GM21737 (cell line): ENCODE data around the gene FRK.
"Not testable (repeated sequence)": the region's sequence is repeated elsewhere in the genome, so short reads cannot be mapped to it uniquely, and the experiment has no call there.

ENCODE experiments used
- ATAC-seq: cut with Tn5 transposase; IDR thresholded peaks from one replicate; pipeline ENCODE4 v1.9.1; 2021; ENCODE audit warnings: mild to moderate bottlenecking, moderate library complexity; ENCODE audit not compliant: unreplicated experiment

The FRK gene

DNA sequence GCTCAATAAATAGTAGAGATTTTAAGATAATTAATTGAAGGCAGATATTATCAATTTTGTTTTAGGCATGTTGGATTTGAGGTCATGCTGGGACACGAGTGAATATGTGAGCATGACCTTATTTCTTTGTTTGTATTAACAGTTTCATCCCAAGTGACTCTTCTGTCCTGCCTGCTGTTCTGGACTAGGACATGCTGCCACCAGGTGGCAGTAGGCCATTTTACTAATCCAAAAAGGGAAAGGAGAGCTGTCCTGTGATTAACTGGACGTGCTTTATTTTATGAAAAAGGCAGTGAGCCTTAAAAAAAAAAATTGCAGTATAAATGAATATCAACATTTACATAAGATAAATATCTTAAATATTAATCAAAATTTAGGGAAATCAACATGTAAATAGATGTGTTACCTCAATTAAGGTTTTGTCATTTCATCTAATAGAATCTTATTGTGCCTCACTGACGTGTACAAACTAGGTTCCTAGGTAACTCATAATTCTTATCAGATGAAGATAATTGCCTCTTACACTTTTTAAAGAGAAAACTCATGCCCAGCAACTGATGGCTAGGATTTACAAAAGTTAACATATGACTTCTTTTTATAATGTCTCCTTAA is 49.8 kb downstream of the FRK start:
- peak; percentile 40 for ATAC-seq

DNA sequence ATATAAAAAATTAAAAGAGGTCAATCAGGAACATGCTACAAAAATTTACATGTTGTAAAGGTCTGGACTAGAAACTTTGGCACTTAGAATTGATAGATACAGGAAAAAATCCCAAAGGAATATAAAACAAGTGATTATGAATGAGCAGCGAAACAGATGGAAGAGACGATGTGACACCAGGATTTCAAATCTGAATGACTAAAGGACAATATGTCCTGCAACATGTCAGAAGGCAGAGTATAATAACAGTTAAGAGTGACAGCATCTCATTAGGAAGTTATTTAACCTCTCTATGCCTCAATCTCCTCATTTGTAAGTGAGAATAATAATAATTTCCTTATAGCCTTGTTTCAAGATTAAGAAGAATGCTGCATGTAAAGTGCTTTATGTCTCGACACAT is 50.3 kb downstream of the FRK start:
- ATAC-seq: no peak

DNA sequence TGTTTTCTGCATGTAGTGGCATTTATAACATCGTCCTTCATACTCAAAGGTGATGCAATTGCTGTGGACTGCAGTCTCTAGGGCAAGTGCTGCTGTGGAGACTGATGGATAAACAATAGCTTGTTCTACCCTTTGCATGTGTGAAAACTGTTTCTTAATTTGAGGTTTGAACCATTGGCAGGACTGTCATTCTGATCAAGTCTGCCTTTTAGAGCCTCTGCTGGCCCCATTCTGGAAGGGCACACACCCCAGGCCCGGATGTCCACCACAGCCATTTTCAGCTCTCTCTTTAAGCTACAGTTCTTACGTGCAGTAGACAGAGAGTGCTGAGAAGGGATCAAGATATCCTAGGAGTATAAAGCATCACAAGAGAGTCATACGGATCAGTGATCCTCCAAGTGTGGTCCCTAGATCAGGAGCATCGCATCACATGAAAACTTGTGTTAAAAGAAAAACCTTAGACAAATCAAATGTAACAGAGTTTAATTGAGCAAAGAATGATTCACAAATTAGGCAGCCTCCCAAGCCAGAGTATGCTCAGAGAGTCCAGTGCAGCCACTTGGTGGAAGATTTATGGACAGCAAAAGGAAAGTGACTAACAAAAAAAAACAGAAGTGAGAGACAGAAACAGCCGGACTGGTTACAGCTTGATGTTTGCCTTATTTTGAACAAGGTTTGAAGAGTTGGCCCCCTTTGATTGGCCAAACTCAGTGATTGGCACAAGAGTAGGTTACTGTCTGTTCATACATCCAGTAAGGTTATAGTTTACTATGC is 52.0 kb downstream of the FRK start:
- ATAC-seq: peak; percentile 47

DNA sequence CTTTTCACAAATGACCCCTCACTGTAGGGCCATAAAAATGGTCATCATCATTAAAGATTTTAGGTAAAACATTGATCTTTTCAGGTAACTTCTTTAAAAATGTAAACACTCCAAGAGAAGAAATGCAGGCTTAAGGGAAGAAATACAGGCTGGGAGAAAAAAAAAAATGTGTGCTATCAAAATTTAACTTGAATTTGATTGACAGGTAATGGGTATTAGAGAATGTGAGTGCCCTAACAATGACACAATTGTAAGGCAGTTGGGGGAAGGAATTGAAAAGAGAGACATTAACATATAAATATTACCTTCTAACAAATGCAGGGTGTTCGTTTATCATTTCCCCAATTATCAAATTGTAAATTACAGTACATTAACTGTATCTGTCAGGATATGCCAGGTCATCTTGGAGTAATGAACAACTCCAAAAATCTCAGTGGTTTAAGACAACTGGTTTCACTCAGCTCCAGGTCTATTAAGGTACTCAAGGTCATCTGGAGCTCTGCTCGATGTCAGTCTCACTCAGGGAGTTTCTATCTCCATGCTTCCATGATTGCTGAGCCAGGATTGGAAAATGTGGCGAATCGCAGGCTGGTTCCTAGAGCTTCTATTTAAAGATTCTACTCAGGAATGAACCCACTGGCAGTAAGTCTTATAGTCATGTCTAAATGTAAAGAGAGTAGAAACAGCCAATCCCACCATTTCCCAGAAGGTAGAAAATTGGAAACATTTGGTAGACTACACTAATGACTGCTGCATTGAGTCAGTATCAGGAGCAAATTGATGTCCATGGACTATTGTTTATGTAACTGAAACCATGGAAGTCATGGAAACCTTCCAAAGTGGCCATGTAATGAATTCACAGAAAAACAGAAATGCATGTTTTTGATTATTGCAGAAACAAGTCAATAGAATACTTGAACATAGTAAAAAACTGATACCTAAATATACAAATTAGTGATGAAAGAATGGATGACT is 55.6 kb downstream of the FRK start:
- ATAC-seq: no peak

DNA sequence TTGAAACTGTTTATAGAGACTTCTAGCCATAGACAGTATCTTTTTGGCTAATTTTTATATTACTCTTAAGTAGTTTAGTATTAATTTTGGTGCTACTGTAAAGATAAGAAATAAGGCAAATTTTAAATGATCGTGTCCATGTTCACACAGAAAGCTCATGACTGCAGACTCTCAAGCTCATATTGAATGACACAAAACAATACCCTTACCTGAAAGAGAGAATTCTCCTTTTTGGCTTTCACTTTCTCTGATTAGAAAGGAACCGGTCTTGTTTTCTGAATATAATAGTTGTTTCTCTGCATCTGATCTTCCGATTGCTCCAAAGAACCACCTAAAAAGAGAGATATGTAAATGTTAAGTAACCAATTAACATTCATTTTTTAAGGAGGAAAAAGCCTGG is 57.0 kb downstream of the FRK start:
- ATAC-seq: peak; percentile 81

DNA sequence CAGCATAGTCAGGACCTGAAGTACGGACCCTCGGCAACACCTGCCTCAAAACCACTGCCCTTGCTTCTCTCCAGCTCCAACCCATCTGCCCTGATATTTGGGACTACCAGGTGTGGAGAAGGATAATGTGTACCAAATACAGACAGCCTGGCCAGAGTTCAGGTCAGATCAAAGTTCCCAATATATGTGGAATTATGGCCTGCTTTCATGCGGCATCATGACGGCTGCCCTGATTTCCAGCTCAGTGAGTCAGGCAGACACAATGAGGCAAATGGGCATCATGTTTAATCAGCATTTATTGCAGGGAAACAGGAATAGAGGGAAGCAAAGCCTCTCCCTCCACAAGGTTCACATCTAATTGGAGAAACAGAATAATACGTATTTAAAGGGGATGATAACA is 57.9 kb downstream of the FRK start:
- no peak for ATAC-seq

DNA sequence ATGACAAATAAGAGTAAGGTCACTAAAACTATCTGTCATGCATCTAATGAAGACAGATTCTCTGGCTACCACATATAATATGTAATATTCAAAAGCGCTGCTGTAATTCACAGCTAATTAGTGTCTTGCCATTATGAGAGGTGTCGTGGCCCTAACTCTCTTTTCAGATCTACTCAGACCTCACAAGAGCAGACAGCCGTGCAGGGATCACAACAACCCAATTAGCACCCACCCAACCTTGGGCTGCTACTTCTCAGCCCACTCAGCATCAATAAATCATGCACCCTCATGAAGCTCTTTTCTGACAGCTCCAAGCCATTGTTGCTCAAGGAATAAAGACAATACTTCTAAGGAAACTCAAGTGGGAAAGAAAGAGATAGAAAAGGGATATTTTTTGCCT is 61.5 kb downstream of the FRK start:
- no peak for ATAC-seq

DNA sequence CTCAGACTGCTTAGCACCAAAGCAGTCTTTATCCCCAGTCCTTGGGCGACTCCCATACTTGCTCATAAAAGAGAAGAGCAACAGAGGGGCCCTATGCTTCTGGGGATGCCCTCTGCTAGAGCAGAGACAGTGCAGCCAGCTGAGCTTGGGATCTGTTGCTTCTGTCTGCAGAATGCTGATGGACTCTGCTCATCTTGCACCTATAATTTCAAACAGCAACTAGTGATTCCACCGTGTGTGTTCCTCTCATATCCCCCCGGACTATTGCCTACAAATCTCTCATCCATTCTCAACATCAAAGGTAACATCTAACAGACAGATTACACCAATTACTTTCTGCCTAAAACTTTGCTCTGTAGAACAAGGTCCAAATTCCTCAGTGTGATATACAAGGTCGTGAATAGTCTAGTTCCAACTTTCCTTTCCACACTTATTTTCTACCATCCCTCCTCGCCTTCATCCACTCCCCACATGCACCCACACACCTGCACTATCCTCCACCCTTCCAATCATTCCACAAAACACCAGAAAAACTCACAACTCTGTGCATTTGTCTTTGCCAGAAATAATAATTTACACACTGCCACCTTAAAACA is 62.6 kb downstream of the FRK start:
- no peak for ATAC-seq

DNA sequence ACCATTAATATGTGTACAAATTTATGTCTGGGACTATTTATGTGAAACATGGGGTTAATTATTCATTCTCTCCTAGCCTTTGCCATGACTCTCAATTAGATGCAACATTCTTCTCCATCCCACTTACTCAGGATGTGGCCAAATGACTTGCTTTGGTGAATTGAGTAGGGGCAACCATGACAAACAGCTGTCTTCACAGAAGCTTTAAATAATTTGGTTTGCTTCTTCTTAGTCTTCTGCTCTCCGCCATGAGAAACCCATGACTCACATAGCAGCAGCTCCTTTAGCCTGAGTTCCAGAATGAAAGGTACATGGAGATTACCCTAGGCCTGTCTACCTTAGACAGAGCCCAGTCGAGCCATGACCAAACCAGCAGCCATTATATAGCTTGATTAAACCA is 74.7 kb downstream of the FRK start:
- ATAC-seq: no peak

DNA sequence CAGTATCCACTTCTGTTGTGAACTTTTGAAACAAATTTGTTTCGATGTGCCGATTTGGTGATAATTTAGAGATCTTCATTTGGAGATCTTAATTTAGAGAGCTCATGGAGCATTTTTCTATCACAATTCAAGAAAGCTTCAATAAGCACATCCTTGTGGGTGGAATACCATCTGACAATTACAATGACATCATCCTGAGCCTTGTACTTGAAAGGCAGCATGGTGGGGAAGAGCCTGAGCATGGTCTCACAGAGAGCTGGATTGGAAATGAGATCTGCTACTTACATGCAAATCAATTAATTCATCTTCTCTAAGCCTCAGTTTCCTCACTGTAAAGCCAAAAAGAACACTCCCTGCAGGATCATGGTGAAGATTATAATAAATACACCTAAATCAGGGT is 75.9 kb downstream of the FRK start:
- no peak for ATAC-seq

DNA sequence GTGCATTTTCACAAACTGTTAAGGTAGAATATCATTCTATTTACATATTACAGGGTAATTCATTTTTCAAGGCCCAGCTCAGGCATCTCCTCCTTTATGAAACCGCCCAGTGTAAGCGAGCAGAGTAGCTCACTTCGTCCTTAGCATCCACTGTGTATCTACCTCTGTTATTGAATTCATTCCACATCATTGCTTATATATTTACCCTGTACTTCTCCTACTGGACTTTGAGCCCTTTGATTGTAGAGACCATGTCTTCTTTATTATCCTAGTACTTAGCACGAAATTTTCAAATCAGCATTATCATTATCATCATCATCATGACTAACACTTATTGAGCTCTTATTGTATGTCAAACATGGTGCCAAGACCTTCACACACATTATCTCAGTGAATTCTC is 76.7 kb downstream of the FRK start:
- no peak for ATAC-seq

DNA sequence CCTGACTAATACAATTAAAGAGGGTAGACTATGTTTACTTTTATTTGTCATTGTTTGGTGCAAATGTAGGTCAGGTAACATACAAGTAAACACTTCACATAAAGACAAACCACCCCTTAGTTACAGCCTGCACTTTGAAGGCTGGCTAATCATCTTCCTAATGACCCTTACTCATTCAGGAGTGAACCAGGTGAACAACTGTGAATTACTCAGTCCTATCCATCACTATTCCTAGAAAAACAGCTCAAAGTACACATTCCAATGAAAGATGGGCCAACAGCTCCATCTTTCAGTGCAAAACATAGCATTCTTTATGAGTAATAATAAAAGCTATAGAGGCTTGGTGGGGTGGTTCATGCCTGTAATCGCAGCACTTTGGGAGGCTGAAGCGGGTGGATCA is 78.2 kb downstream of the FRK start:
- no peak for ATAC-seq

DNA sequence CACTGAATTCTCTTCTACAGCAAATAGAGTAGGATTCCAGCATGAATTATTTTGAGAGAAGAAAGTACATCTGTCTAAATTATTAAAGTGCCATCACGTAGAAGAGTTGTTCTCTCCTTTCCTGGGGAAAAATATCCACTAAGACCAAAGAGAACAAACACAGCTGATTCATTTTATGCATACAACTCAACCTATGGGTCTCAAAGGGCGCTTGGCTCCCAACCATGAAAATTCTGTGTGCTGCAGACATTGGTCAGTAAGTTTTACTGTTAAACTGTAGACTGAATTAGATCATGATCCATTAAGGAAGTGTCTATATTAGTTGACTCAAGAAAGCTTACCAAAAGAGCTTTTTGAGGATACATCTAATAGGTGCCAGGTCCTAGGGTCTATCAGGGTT is 83.5 kb downstream of the FRK start:
- no peak for ATAC-seq

DNA sequence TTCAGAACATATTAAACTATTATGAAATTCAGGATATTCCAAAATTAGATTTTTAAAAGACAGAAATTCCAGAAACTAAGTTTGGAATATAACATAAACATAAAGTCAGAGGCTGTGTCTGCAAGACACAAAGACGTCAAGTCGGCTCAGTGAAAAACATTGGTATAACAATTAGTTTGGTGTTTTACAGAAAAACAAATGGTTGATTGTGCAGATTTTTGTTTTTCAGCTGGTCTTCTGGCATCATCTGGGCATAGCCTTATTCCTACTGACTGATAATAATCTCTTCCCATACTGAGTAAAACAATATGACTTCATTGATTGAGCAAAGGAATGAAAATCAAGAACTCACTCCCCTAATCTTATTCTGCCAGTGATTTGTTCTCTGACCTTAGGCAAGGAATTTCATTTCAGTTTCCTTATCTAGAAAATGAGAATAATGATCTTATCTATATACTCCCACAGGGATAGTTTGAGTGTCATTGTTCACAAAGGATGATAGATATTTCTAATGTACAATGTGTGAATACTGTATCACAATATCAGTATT is 84.3 kb downstream of the FRK start:
- ATAC-seq: no peak

DNA sequence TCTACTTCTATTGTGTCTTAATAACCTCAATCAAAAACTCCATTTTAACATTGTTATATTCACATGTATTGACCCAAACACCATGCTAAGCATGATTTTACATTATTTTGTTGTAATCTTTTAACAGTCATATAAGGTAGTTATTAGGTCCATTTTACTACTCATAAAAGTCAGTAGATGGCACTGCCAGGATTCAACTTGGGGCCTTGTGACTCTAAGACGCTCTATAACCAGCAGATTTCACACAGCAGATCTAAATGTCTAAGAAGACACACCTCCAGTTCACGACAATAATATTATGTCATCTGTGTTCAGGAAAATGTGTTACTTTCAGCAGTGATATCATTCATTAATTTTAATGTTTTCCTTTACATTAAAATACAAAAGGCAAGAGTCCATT is 88.0 kb downstream of the FRK start:
- no peak for ATAC-seq

DNA sequence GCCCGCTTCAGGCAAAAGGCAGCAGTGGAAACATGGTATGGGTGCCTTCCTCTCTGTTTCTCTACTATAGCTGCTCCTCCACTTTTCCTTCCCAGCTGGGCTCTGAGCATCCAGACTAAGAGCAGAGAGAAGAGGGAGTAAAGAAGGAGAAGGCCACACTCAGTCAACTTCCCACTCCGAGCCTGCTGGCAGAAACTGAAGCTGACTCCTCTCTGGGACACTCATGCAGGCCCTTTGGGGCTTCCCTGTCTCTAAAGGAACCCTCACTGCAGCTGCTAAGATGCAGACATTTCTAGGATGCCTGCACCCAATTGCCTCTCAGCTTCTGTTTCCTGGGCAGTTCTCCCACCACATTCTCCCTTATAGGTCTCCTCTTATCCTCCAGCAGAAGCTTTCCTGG is 88.9 kb downstream of the FRK start:
- ATAC-seq: no peak

DNA sequence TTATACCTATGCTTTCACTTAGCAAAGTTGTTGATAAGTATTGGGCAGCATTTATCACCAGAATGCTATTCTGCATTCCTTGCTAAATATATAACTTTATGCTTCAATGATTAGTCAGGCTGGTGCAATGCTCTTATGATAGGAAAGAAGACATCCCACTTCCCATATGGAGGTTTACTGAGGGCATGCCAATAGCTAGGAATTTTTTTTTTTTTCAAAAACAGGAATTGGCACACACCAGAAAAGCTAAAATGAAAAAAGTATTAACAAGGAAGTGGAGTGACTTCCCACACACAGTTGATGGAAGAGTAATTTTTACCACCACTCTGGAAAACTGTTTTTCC is 90.8 kb downstream of the FRK start:
- no peak for ATAC-seq

DNA sequence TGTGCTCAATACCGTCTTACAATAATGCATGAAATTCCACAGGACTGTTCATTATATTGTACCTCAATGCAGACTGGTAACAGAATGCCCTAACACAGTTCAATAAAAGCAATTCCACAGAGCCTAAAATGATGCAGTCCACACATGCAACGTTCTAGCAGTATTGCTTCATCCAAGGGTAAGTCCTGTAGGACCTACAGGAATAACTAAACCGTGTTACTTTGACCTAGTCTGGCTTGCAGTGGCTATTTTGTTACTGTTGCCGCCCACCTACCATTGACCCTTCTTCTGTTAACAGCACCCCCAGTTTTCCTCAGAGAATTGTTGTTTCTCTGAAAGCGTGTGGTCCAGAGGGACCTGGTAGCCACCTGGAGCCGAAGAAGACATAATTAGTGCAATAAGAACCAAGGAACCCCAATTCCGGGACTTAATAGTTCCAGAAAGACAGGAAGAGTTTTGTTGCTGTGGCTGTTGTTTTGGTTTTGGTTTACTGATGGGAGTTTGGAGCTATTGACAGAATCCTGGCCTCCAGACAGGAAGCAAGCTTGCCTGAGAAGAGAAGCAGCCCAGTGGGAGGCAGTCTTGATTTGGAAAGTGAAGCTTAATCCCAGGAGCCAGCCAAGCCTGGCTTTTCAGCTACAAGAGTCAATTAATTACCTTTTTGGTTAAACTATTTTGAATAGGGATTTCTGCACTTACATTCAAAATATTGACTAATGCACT is 91.3 kb downstream of the FRK start:
- ATAC-seq: no peak

DNA sequence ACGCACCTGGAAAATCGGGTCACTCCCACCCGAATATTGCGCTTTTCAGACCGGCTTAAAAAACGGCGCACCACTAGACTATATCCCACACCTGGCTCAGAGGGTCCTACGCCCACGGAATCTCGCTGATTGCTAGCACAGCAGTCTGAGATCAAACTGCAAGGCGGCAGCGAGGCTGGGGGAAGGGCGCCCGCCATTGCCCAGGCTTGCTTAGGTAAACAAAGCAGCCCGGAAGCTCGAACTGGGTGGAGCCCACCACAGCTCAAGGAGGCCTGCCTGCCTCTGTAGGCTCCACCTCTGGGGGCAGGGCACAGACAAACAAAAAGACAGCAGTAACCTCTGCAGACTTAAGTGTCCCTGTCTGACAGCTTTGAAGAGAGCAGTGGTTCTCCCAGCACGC is 100.4 kb downstream of the FRK start:
- ATAC-seq: not testable (repeated sequence)

DNA sequence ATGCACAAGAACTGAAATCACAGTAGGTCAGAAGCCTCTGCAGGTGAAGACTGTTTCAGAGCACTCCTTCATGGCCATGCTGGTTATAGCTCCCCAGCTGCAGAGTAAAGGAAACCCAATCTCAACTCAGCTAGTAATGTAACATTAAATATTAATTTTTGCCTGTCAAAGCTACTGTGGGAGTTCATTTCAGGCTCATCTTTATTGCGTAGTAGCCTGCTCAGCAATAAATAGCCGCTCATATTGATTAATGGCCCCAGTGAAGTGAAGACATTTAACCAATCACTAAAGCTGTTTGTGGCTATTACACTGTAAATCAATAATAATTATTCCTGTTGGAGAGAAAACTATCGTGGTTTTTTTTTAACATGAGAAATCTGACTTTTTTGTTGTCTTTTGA is 101.7 kb downstream of the FRK start:
- ATAC-seq: no peak

DNA sequence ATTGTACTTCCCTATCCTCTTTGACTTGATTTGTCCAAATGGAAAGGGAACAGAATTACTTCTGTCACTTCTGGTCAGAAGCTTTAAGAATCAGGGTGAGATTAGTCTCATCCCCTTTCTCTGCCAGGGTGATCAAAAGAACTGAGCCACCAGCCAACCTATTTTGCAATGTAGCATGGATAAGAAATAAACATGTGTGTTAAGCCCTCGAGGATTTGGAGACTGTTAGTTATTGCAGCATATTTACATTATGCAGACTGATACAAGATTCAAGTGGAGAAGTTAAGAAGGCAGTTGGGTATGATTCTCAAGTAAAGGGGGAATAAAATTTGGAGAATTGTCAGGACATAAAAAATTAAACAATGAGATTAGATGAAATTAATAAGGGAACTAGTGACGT is 106.0 kb downstream of the FRK start:
- no peak for ATAC-seq
